Measurements from ENCODE around the gene MPO. TPM values are rescaled to one million over a fixed set of nuclear protein-coding genes. Genes with fewer than 3 reads are reported as not detected.

The MPO gene
- total RNA-seq, 4 donors from 2014 or later = 0.19 to 0.34 TPM; not detected in 2

DNA sequence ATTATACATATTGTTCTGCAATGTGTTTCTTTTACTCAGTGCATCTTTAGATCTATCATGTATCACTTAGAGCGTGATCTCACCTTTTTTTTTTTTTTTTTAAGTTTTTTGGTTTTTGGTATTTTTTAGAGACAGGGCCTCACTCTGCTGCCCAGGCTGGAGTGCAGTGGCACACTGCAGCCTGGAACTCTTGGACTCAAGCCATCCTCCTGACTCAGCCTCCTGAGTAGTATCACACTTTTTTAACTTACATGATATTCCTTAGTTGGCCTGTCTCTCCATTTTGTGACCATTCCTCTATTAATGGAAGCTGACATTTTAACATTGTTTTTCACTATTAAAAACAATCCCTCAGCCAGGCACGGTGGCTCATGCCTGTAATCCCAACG, 4.7 kb upstream of the MPO start:
- TF ChIP-seq, protein P1, sequence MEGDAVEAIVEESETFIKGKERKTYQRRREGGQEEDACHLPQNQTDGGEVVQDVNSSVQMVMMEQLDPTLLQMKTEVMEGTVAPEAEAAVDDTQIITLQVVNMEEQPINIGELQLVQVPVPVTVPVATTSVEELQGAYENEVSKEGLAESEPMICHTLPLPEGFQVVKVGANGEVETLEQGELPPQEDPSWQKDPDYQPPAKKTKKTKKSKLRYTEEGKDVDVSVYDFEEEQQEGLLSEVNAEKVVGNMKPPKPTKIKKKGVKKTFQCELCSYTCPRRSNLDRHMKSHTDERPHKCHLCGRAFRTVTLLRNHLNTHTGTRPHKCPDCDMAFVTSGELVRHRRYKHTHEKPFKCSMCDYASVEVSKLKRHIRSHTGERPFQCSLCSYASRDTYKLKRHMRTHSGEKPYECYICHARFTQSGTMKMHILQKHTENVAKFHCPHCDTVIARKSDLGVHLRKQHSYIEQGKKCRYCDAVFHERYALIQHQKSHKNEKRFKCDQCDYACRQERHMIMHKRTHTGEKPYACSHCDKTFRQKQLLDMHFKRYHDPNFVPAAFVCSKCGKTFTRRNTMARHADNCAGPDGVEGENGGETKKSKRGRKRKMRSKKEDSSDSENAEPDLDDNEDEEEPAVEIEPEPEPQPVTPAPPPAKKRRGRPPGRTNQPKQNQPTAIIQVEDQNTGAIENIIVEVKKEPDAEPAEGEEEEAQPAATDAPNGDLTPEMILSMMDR (IDR thresholded peaks at IDR 0.05; ENCODE audit: low read depth) = no peak

DNA sequence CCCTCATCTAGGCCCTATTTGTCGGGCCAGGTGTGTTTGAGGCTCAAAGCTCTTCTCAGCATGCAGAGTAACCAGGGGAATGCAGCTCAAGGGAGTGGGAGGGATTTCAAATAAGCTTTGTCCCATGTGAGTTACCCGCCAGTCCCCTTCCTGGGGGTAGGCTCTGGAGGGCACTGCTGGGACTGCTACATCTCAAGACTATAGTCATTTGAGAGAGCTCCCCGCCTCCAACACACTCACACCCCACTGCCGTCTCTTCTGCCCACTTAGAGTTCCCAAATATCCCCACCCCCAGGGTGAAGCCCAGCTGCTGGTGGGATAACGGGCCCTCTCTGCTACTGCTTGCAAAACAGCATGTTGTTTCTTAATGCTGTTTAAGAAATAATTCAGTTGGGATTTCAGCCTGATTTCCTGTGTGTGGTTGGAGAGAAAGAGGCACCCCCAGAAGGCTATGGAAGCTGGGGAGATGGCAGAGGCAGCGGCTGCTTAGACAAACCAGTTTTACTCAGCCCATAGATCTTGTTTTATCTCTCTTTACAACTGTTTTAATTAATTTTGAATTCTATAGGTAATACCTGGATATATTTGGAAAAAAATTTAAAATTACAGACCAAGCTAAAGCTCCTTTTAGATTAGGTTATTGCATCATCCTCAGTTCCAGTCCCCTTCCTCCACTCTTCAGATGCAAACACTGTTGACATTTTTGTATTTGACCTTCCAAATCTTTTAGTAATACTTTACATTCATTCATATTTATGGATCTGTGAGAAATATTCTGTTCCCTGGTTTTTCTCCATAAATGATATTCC, 4.1 kb upstream of the MPO start:
- TF ChIP-seq, protein P1 (IDR thresholded peaks at IDR 0.05; ENCODE audit: low read depth) = no peak

DNA sequence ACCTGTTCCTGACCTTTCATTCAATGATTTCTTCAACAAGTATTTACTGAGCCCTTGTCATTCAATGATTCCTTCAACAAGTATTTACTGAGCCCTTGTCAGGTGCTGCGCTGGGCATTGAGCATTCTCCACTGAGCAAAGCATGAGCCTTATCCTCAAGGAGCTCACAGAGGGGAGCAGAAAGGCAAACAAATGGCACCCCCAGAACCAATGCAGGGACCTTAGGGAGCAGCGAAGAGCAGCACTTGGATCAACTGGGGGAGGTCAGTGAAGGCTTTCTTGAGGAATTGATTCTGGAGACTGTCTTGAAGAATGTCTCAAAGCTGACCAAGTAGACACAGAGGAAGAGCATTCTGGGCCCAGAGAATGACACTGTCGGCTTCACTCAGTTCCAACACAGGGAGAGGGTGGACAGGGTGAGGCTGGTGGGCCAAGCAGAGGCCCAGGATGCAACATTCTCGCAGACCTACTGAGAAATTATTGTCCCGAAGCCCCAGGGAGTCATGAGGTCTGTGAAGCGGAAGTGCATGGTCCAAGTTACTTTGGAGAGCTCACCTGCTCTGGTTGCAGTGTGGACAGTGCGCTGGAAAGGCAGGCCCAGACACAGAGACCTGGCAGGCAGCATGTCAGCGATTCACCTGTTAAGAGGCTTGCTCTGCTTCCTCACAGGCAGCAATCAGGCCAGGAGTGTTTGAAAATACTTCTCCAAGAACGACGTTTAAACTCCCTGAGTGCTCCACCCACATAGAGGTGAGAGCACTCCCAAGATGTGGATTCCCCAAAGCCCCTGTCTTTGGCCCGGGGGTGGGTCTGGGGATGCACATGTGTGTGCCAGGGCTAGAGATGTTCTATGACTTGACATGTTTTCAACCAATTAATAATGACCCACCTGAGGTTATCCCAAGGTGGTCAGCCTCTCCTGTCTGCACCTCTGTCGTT, 3.2 kb upstream of the MPO start:
- TF ChIP-seq, protein P1 (IDR thresholded peaks at IDR 0.05; ENCODE audit: low read depth) = no peak

DNA sequence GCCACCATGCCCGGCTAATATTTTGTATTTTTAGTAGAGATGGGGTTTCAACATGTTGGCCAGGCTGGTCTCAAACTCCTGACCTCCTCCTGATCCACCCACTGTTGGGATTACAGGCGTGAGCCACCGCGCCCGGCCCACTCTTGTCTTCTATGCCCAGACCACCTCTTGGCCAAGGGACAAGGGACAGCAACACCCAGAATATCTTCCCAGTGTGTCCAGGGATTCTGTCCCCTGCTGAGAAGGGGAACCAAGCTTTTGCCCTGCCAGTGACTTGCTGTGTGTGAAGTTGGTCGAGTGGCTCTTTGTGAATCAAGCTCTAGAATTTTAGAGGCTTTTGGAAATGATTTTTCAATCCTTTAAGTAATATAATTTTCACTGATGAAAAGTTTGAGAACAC, 1.7 kb upstream of the MPO start:
- TF ChIP-seq, protein P1 (IDR thresholded peaks at IDR 0.05; ENCODE audit: low read depth) = no peak

DNA sequence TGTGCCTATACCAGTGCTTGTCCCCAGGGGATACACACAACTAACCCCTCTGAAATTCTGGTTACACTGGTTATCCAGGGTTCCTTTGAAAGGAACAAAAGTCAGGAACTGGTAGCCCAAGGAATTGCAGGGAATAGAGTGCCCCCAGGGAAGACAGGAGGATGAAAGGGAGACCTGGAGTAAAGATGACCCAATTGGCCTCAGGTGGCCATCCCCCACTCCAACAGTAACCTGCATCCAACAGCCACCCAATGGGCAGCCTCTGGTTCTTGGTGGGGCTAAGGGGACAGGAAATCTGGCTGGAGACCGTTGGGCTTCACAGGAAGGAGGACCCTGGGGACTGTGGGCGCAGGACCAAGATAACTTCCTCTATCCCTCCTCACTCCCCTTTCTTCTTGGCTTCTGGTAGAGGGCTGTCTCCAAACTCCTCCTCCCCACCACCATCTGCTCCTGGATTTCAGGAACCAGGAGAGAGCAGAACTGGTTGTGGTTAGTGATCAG, 826 bp upstream of the MPO start:
- TF ChIP-seq, protein P1 (IDR thresholded peaks at IDR 0.05; ENCODE audit: low read depth) = no peak

DNA sequence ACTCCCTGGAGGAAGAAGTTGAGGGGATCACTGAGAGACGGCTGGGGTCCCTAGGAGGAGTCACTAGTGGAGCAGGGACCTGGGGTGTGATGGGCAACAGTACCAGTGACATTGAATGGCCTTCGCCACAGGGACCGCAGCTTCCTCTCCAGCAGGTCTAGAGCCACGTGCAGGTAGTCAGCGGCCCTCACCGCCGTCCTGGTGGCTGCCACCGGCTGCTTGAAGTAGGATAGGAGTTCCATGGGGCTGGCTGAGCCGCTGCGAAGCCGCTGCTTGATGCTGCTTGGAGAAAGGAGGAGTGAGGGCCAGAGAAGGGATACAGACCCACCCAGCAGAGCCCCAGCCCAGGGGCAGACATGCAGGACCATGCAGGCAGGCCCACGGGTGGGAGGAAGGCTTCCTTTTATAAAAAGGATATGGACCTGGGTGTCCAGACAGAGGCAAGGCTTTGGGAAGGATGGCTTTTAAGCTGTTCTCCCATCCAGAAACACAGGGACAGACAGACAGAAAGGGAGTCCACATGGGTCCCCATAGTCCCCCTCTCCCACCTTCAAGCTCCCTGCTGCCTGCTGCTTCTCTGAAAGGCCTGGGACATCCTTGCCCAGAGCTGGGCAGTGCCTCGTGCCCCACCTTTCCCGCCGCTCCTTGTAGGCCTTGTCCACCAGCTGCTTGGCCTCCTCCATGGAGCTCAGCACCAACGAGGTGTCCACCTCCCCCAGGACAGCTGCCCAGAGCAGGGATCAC, 827 bp downstream of the MPO start:
- TF ChIP-seq, protein P1 (IDR thresholded peaks at IDR 0.05; ENCODE audit: low read depth) = no peak

Data from subcutaneous adipose tissue (tissue), 4 donors.